WTC11 (cell line): ENCODE results near the gene GASK1A.

Experiments used
- CREB1 ChIP-seq: sonication (generic); formaldehyde crosslinking; IDR thresholded peaks from 2 replicates; pipeline ENCODE4 v1.8.0; 2023; ENCODE audit warnings: mild to moderate bottlenecking, missing genetic modification reagents
- JUN ChIP-seq: sonication (generic); formaldehyde crosslinking; IDR thresholded peaks from 2 replicates; pipeline ENCODE4 v1.8.0; 2023; ENCODE audit warnings: mild to moderate bottlenecking, missing genetic modification reagents
- TCF7 ChIP-seq: sonication (generic); formaldehyde crosslinking; IDR thresholded peaks from 2 replicates; pipeline ENCODE4 v1.8.0; 2022; ENCODE audit warnings: mild to moderate bottlenecking, low read depth, missing genetic modification reagents, moderate library complexity
- TF ChIP-seq, protein P1 (sequence below): fragments of 200-600 bp; IDR thresholded peaks from 2 replicates; pipeline ENCODE4 v1.8.0; 2022; ENCODE audit warnings: antibody characterized with exemption
- TF ChIP-seq, protein P2 (sequence below): sonication (generic); formaldehyde crosslinking; IDR thresholded peaks from 2 replicates; pipeline ENCODE4 v1.8.0; 2023; ENCODE audit warnings: missing genetic modification reagents
- TF ChIP-seq, protein P3 (sequence below): sonication (generic); formaldehyde crosslinking; IDR thresholded peaks from 2 replicates; pipeline ENCODE4 v1.8.1; 2023; ENCODE audit warnings: mild to moderate bottlenecking, missing genetic modification reagents, moderate library complexity
- TF ChIP-seq, protein P4 (sequence below): sonication (generic); formaldehyde crosslinking; IDR thresholded peaks from 2 replicates; pipeline ENCODE4 v1.8.0; 2022; ENCODE audit warnings: mild to moderate bottlenecking, missing genetic modification reagents
- TF ChIP-seq, protein P5 (sequence below): sonication (generic); formaldehyde crosslinking; IDR thresholded peaks from 2 replicates; pipeline ENCODE4 v1.8.0; 2022; ENCODE audit warnings: mild to moderate bottlenecking, missing genetic modification reagents
- TF ChIP-seq, protein P6 (sequence below): sonication (generic); formaldehyde crosslinking; IDR thresholded peaks from 2 replicates; pipeline ENCODE4 v1.8.0; 2023; ENCODE audit warnings: missing genetic modification reagents, mild to moderate bottlenecking, borderline replicate concordance

DNA sequence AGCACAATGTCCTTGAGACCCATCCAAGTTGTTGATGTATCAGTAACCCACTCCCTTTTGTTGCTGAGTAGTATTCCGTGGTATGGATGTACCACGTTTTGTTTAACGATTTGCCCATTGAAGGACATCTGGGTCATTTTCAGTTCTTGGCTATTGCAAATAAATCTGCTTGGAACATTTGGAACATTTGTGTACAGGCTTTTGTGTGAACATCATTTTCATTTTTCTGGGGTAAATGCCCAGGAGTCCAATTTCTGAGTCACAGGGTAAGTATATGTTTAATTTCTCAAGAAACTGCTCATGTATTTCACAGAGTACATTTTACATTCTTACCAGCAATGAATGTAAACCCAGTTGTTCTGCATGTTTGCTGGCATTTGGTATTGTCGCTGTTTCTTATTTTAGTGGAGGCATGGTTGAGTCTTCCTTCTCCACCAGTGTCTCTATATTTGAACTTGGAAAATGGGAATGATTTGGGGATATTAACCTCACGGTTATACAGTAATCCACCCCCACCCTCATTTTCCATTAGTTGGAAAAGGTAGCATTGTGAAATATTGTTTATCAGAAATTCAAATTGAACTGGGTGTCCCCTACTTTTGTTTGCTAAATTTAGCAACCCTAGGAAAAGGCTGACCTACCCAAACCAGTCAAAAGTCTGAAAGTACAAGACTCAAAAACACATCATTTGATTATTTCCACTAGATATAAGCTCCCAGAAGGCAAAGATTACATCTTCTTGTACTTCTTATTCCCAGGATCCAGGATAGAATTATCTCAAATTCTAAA lies 96.0 kb downstream of the GASK1A start:
- TF ChIP-seq, protein P1, sequence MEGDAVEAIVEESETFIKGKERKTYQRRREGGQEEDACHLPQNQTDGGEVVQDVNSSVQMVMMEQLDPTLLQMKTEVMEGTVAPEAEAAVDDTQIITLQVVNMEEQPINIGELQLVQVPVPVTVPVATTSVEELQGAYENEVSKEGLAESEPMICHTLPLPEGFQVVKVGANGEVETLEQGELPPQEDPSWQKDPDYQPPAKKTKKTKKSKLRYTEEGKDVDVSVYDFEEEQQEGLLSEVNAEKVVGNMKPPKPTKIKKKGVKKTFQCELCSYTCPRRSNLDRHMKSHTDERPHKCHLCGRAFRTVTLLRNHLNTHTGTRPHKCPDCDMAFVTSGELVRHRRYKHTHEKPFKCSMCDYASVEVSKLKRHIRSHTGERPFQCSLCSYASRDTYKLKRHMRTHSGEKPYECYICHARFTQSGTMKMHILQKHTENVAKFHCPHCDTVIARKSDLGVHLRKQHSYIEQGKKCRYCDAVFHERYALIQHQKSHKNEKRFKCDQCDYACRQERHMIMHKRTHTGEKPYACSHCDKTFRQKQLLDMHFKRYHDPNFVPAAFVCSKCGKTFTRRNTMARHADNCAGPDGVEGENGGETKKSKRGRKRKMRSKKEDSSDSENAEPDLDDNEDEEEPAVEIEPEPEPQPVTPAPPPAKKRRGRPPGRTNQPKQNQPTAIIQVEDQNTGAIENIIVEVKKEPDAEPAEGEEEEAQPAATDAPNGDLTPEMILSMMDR: no peak
- TF ChIP-seq, protein P2, sequence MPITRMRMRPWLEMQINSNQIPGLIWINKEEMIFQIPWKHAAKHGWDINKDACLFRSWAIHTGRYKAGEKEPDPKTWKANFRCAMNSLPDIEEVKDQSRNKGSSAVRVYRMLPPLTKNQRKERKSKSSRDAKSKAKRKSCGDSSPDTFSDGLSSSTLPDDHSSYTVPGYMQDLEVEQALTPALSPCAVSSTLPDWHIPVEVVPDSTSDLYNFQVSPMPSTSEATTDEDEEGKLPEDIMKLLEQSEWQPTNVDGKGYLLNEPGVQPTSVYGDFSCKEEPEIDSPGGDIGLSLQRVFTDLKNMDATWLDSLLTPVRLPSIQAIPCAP (CRISPR knock-in tag): no peak
- TF ChIP-seq JUN (no peak), CREB1 (CRISPR knock-in tag) (no peak), TCF7 (no peak)
- TF ChIP-seq, protein P3, sequence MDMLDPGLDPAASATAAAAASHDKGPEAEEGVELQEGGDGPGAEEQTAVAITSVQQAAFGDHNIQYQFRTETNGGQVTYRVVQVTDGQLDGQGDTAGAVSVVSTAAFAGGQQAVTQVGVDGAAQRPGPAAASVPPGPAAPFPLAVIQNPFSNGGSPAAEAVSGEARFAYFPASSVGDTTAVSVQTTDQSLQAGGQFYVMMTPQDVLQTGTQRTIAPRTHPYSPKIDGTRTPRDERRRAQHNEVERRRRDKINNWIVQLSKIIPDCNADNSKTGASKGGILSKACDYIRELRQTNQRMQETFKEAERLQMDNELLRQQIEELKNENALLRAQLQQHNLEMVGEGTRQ (CRISPR knock-in tag): no peak
- TF ChIP-seq, protein P4, sequence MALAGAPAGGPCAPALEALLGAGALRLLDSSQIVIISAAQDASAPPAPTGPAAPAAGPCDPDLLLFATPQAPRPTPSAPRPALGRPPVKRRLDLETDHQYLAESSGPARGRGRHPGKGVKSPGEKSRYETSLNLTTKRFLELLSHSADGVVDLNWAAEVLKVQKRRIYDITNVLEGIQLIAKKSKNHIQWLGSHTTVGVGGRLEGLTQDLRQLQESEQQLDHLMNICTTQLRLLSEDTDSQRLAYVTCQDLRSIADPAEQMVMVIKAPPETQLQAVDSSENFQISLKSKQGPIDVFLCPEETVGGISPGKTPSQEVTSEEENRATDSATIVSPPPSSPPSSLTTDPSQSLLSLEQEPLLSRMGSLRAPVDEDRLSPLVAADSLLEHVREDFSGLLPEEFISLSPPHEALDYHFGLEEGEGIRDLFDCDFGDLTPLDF (CRISPR knock-in tag): no peak
- TF ChIP-seq, protein P5, sequence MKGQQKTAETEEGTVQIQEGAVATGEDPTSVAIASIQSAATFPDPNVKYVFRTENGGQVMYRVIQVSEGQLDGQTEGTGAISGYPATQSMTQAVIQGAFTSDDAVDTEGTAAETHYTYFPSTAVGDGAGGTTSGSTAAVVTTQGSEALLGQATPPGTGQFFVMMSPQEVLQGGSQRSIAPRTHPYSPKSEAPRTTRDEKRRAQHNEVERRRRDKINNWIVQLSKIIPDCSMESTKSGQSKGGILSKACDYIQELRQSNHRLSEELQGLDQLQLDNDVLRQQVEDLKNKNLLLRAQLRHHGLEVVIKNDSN (CRISPR knock-in tag): no peak
- TF ChIP-seq, protein P6, sequence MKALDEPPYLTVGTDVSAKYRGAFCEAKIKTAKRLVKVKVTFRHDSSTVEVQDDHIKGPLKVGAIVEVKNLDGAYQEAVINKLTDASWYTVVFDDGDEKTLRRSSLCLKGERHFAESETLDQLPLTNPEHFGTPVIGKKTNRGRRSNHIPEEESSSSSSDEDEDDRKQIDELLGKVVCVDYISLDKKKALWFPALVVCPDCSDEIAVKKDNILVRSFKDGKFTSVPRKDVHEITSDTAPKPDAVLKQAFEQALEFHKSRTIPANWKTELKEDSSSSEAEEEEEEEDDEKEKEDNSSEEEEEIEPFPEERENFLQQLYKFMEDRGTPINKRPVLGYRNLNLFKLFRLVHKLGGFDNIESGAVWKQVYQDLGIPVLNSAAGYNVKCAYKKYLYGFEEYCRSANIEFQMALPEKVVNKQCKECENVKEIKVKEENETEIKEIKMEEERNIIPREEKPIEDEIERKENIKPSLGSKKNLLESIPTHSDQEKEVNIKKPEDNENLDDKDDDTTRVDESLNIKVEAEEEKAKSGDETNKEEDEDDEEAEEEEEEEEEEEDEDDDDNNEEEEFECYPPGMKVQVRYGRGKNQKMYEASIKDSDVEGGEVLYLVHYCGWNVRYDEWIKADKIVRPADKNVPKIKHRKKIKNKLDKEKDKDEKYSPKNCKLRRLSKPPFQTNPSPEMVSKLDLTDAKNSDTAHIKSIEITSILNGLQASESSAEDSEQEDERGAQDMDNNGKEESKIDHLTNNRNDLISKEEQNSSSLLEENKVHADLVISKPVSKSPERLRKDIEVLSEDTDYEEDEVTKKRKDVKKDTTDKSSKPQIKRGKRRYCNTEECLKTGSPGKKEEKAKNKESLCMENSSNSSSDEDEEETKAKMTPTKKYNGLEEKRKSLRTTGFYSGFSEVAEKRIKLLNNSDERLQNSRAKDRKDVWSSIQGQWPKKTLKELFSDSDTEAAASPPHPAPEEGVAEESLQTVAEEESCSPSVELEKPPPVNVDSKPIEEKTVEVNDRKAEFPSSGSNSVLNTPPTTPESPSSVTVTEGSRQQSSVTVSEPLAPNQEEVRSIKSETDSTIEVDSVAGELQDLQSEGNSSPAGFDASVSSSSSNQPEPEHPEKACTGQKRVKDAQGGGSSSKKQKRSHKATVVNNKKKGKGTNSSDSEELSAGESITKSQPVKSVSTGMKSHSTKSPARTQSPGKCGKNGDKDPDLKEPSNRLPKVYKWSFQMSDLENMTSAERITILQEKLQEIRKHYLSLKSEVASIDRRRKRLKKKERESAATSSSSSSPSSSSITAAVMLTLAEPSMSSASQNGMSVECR: no peak
